DOHH2 (cell line): ENCODE results near the gene RAB31.

Experiments
- H3F3A ChIP-seq: fragments of 200-600 bp; sonication (generic), shearing (Covaris generic); 2 replicates; pipeline ENCODE4 v1.6.0; 2016; ENCODE audit warnings: antibody characterized with exemption, mild to moderate bottlenecking; ENCODE audit not compliant: control insufficient read depth, insufficient read depth
- H3K27ac ChIP-seq: fragments of 200-600 bp; sonication (generic); 2 replicates; pipeline ENCODE4 v1.5.1; 2014; ENCODE audit warnings: low read depth, mild to moderate bottlenecking, low read length, moderate library complexity
- H3K27me3 ChIP-seq: fragments of 200-600 bp; sonication (generic); 2 replicates; pipeline ENCODE4 v1.6.1; 2014; ENCODE audit warnings: mild to moderate bottlenecking, low read length, mixed read lengths; ENCODE audit not compliant: control insufficient read depth
- H3K36me3 ChIP-seq: fragments of 200-600 bp; sonication (generic); 2 replicates; pipeline ENCODE4 v1.6.1; 2014; ENCODE audit warnings: mild to moderate bottlenecking, low read length, moderate library complexity, mixed read lengths; ENCODE audit not compliant: control insufficient read depth
- H3K4me1 ChIP-seq: fragments of 200-600 bp; sonication (generic); 2 replicates; pipeline ENCODE4 v1.6.1; 2014; ENCODE audit warnings: mild to moderate bottlenecking, low read length, mixed read lengths; ENCODE audit not compliant: control insufficient read depth
- H3K4me2 ChIP-seq: fragments of 200-600 bp; sonication (generic); 2 replicates; pipeline ENCODE4 v1.6.0; 2014; ENCODE audit warnings: mild to moderate bottlenecking, low read length, moderate library complexity
- H3K4me3 ChIP-seq: fragments of 200-600 bp; sonication (generic); 2 replicates; pipeline ENCODE4 v1.5.1; 2014; ENCODE audit warnings: mild to moderate bottlenecking, low read length, mixed read lengths
- H3K79me2 ChIP-seq: fragments of 200-600 bp; sonication (generic); 2 replicates; pipeline ENCODE4 v1.6.1; 2014; ENCODE audit warnings: mild to moderate bottlenecking, low read length, mixed read lengths; ENCODE audit not compliant: control insufficient read depth
- H3K9me2 ChIP-seq: fragments of 200-600 bp; sonication (generic); replicated peaks from 2 replicates; pipeline ENCODE4 v1.6.1; 2014; ENCODE audit warnings: mild to moderate bottlenecking, low read length, mixed read lengths; ENCODE audit not compliant: control insufficient read depth
- H3K9me3 ChIP-seq: fragments of 200-600 bp; sonication (generic); 2 replicates; pipeline ENCODE4 v1.6.1; 2014; ENCODE audit warnings: antibody characterized with exemption, low read length, mixed read lengths; ENCODE audit not compliant: control insufficient read depth, insufficient read depth
- H4K20me1 ChIP-seq: fragments of 200-600 bp; sonication (generic); 2 replicates; pipeline ENCODE4 v1.6.0; 2014; ENCODE audit warnings: low read depth, mild to moderate bottlenecking, antibody characterized with exemption, low read length, moderate library complexity; ENCODE audit not compliant: control insufficient read depth, insufficient read depth
- CTCF ChIP-seq: fragments of 200-600 bp; sonication (generic); IDR thresholded peaks from one replicate; pipeline ENCODE4 v1.5.1; 2014; ENCODE audit warnings: antibody characterized with exemption, mild to moderate bottlenecking, low read depth, low read length; ENCODE audit not compliant: poor library complexity, severe bottlenecking
- EZH2phosphoT487 ChIP-seq: fragments of 200-600 bp; sonication (generic); IDR thresholded peaks from 2 replicates; pipeline ENCODE4 v1.6.1; 2017; ENCODE audit warnings: borderline replicate concordance, mild to moderate bottlenecking, antibody characterized with exemption, low read length, moderate library complexity, mixed read lengths

RAB31 gene

GRCh38 chr18:9756271-9756932 is 48.3 kb downstream of the RAB31 start:
- no peaks in the 10 kb centered on the region for H3K4me1 ChIP-seq
- no peak overlapping the region for H3K4me3 ChIP-seq
- no peak for TF ChIP-seq CTCF
- TF ChIP-seq EZH2phosphoT487 = no peak
- H3K4me2 ChIP-seq = no peak overlapping the region
- no peaks in the 10 kb centered on the region for H3K79me2 ChIP-seq
- H3K36me3 ChIP-seq = no peaks in the 10 kb centered on the region
- no peaks in the 10 kb centered on the region for H3K27me3 ChIP-seq
- H3K9me3 ChIP-seq = no peaks in the 10 kb centered on the region
- no peaks in the 10 kb centered on the region for H3K9me2 ChIP-seq
- no peak overlapping the region for H3K27ac ChIP-seq
- no peaks in the 10 kb centered on the region for H3F3A ChIP-seq
- no peaks in the 10 kb centered on the region for H4K20me1 ChIP-seq

- Histone ChIP-seq H3K27ac (no peak overlapping the region), H4K20me1 (no peaks in the 10 kb centered on the region), H3K9me3 (no peaks in the 10 kb centered on the region), H3K79me2 (no peaks in the 10 kb centered on the region), H3K9me2 (no peaks in the 10 kb centered on the region), H3K27me3 (no peaks in the 10 kb centered on the region), H3K4me3 (no peak overlapping the region), H3K36me3 (no peaks in the 10 kb centered on the region), H3F3A (no peaks in the 10 kb centered on the region), H3K4me2 (no peak overlapping the region), H3K4me1 (no peaks in the 10 kb centered on the region)
- no peak for TF ChIP-seq EZH2phosphoT487
- TF ChIP-seq CTCF = no peak
Observed at GRCh38 chr18:9756933-9757470, 48.9 kb downstream of the RAB31 start.

GRCh38 chr18:9757827-9758621 is 49.9 kb downstream of the RAB31 start:
- Histone ChIP-seq H3K9me3 (no peaks in the 10 kb centered on the region), H3K4me3 (no peak overlapping the region), H3K9me2 (no peaks in the 10 kb centered on the region), H3K27me3 (no peaks in the 10 kb centered on the region), H3K27ac (no peak overlapping the region), H3K4me1 (no peaks in the 10 kb centered on the region), H4K20me1 (no peaks in the 10 kb centered on the region), H3K79me2 (no peaks in the 10 kb centered on the region), H3F3A (no peaks in the 10 kb centered on the region), H3K36me3 (no peaks in the 10 kb centered on the region), H3K4me2 (no peak overlapping the region)
- TF ChIP-seq EZH2phosphoT487 = no peak
- TF ChIP-seq CTCF = no peak
